ENCODE results near the gene FSTL4.

FSTL4 gene

DNA sequence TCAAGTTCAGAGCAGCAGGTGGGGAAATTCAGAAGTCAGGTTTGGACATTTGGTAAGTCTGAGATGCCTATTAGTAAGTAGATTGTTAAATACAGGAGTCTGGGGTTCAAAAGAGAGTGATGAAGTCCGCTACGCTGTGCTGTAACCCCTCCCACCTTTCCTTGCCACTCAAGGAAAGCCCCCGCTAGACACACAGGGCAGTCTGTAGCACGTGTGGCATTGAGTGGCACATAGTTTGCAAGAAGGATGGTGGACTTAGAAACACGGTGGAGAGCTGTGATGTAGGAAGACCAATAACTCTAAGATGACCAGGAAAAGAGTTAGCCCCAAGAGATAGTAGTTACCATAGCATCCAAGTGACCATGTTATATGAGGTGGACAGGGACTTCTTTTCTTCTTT lies 44.7 kb upstream of the FSTL4 start:
- H3K36me3 ChIP-seq (ENCODE audit: insufficient read depth, low read length): no peaks in the 10 kb centered on the region
- TF ChIP-seq EZH2 (IDR thresholded peaks at IDR 0.05; ENCODE audit: borderline replicate concordance, low read depth, low read length, severe bottlenecking): no peak
- TF ChIP-seq, protein P1, sequence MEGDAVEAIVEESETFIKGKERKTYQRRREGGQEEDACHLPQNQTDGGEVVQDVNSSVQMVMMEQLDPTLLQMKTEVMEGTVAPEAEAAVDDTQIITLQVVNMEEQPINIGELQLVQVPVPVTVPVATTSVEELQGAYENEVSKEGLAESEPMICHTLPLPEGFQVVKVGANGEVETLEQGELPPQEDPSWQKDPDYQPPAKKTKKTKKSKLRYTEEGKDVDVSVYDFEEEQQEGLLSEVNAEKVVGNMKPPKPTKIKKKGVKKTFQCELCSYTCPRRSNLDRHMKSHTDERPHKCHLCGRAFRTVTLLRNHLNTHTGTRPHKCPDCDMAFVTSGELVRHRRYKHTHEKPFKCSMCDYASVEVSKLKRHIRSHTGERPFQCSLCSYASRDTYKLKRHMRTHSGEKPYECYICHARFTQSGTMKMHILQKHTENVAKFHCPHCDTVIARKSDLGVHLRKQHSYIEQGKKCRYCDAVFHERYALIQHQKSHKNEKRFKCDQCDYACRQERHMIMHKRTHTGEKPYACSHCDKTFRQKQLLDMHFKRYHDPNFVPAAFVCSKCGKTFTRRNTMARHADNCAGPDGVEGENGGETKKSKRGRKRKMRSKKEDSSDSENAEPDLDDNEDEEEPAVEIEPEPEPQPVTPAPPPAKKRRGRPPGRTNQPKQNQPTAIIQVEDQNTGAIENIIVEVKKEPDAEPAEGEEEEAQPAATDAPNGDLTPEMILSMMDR (IDR thresholded peaks at IDR 0.05; ENCODE audit: borderline replicate concordance, extremely low read depth, low read length, poor library complexity, severe bottlenecking): no peak
- H3K4me3 ChIP-seq (ENCODE audit: low read depth in 1 of 2, low read length in 2 of 2): no peak overlapping the region
- no peak overlapping the region for H2AFZ ChIP-seq (ENCODE audit: low read depth, low read length)
- H3K4me1 ChIP-seq (ENCODE audit: insufficient read depth, low read length): no peaks in the 10 kb centered on the region
- H3K27me3 ChIP-seq (ENCODE audit: insufficient read depth, low read length, poor library complexity): peaks cover 24% of the 10 kb centered on the region
- no peak for DNase-seq
- no peaks in the 10 kb centered on the region for H4K20me1 ChIP-seq (ENCODE audit: insufficient read depth, low read length)
- ATAC-seq (ENCODE audit: insufficient read depth, low read depth): no peak
- no peaks in the 10 kb centered on the region for H3K79me2 ChIP-seq (ENCODE audit: insufficient read depth, low read length)
- no peak overlapping the region for H3K9ac ChIP-seq (ENCODE audit: low read depth, low read length)
- no peaks in the 10 kb centered on the region for H3K9me3 ChIP-seq (ENCODE audit: insufficient read depth, low read length, severe bottlenecking)
- no peak overlapping the region for H3K27ac ChIP-seq (ENCODE audit: low read length)
- H3K4me2 ChIP-seq (ENCODE audit: insufficient read depth, low read length): no peak overlapping the region

DNA sequence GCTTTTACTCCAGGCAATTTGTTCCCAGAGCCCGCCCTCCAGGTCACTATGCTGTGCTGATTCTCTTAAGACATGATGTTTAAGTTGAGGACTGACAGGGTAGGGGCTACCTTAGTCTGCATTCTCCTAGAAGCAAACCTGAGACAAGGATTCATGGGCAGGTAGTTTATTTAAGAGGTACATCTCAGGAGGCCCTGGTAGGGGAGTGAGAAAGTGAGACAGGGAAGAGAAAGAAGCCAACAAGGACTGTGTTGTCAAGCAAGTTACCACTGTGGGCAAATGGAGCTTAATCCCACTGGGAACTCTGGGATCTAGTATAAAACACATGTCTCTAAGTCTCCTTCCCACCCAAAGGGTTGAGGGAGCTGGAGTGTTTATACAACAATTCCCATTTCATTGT lies 43.6 kb upstream of the FSTL4 start:
- Histone ChIP-seq H3K79me2 (ENCODE audit: insufficient read depth, low read length) (no peaks in the 10 kb centered on the region), H2AFZ (ENCODE audit: low read depth, low read length) (no peak overlapping the region), H3K9me3 (ENCODE audit: insufficient read depth, low read length, severe bottlenecking) (no peaks in the 10 kb centered on the region), H4K20me1 (ENCODE audit: insufficient read depth, low read length) (no peaks in the 10 kb centered on the region), H3K36me3 (ENCODE audit: insufficient read depth, low read length) (no peaks in the 10 kb centered on the region), H3K27ac (ENCODE audit: low read length) (no peak overlapping the region), H3K9ac (ENCODE audit: low read depth, low read length) (no peak overlapping the region), H3K4me3 (ENCODE audit: low read depth in 1 of 2, low read length in 2 of 2) (no peak overlapping the region), H3K4me2 (ENCODE audit: insufficient read depth, low read length) (no peak overlapping the region), H3K4me1 (ENCODE audit: insufficient read depth, low read length) (no peaks in the 10 kb centered on the region), H3K27me3 (ENCODE audit: insufficient read depth, low read length, poor library complexity) (peaks cover 24% of the 10 kb centered on the region)
- ATAC-seq (ENCODE audit: insufficient read depth, low read depth) (no peak), DNase-seq (no peak)
- TF ChIP-seq, protein P1 (IDR thresholded peaks at IDR 0.05; ENCODE audit: borderline replicate concordance, extremely low read depth, low read length, poor library complexity, severe bottlenecking): no peak
- TF ChIP-seq EZH2 (IDR thresholded peaks at IDR 0.05; ENCODE audit: borderline replicate concordance, low read depth, low read length, severe bottlenecking): no peak

DNA sequence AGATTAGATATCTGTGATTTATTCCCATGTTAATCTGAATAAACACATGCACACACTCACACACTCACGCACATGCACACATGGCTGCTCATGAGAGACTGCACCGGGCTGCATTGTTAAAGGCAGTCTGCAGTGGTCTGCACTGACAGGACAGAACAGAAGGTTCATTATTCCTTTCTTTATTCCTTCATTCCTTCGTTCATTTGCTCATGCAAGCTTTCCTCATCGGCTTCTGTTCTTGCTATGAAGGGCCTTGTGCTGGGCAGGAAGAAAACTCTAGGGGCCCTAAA lies 41.4 kb upstream of the FSTL4 start:
- H3K36me3 ChIP-seq (ENCODE audit: insufficient read depth, low read length): no peaks in the 10 kb centered on the region
- H2AFZ ChIP-seq (ENCODE audit: low read depth, low read length): no peak overlapping the region
- H3K27ac ChIP-seq (ENCODE audit: low read length): no peak overlapping the region
- H3K4me2 ChIP-seq (ENCODE audit: insufficient read depth, low read length): no peak overlapping the region
- H3K9ac ChIP-seq (ENCODE audit: low read depth, low read length): no peak overlapping the region
- no peaks in the 10 kb centered on the region for H4K20me1 ChIP-seq (ENCODE audit: insufficient read depth, low read length)
- ATAC-seq (ENCODE audit: insufficient read depth, low read depth) (no peak), DNase-seq (no peak)
- H3K4me1 ChIP-seq (ENCODE audit: insufficient read depth, low read length): no peaks in the 10 kb centered on the region
- peaks cover 19% of the 10 kb centered on the region for H3K27me3 ChIP-seq (ENCODE audit: insufficient read depth, low read length, poor library complexity)
- H3K79me2 ChIP-seq (ENCODE audit: insufficient read depth, low read length): no peaks in the 10 kb centered on the region
- H3K9me3 ChIP-seq (ENCODE audit: insufficient read depth, low read length, severe bottlenecking): no peaks in the 10 kb centered on the region
- TF ChIP-seq EZH2 (IDR thresholded peaks at IDR 0.05; ENCODE audit: borderline replicate concordance, low read depth, low read length, severe bottlenecking): no peak
- TF ChIP-seq, protein P1 (IDR thresholded peaks at IDR 0.05; ENCODE audit: borderline replicate concordance, extremely low read depth, low read length, poor library complexity, severe bottlenecking): no peak
- no peak overlapping the region for H3K4me3 ChIP-seq (ENCODE audit: low read depth in 1 of 2, low read length in 2 of 2)
